Activated B cell treated with CpG ODN at 0.5 μM for 24 hours (primary cell): ENCODE results near the gene KTN1. TPM values are rescaled to one million over a fixed set of nuclear protein-coding genes. Genes with fewer than 3 reads are reported as not detected.

ENCODE experiments used
- ATAC-seq: fragments of 200-7000 bp; cut with Tn5 transposase; one replicate; pipeline ENCODE4 v1.10.0; 2021; ENCODE audit warnings: low read depth, mild to moderate bottlenecking, moderate library complexity
- CTCF ChIA-PET: fragments of 350-600 bp; sonication (Branson Sonifier 250); formaldehyde crosslinking; loops from one replicate; lab custom pipeline; 2021; ENCODE audit warnings: antibody characterized with exemption; lab: Charles Lee
- POLR2A ChIA-PET: fragments of 350-600 bp; sonication (Branson Sonifier 250); formaldehyde crosslinking; loops from one replicate; lab custom pipeline; 2021; ENCODE audit warnings: antibody characterized with exemption; lab: Charles Lee
- DNase-seq: peaks from one replicate; pipeline ENCODE4 v3.0.0; 2022
- H3K27ac Mint-ChIP-seq: one replicate; pipeline ENCODE4 v1.8.0; 2020; ENCODE audit warnings: mixed read lengths
- H3K27me3 Mint-ChIP-seq: one replicate; pipeline ENCODE4 v1.8.0; 2021; ENCODE audit warnings: mixed read lengths
- H3K36me3 Mint-ChIP-seq: one replicate; pipeline ENCODE4 v1.8.0; 2021; ENCODE audit warnings: low read depth, mixed read lengths
- H3K4me1 Mint-ChIP-seq: one replicate; pipeline ENCODE4 v1.8.0; 2021; ENCODE audit warnings: mixed read lengths
- H3K4me3 Mint-ChIP-seq: one replicate; pipeline ENCODE4 v1.8.0; 2020; ENCODE audit warnings: mild to moderate bottlenecking, mixed read lengths
- H3K9me3 Mint-ChIP-seq: one replicate; pipeline ENCODE4 v1.8.0; 2020; ENCODE audit warnings: mixed read lengths
- intact Hi-C: fragments of 100-400 bp; cut with micrococcal nuclease; formaldehyde crosslinking; loops from one replicate; pipeline ENCODE4 v1.15.1; 2024
- total RNA-seq: library from RNA; stranded (reverse); gene quantifications from 2 replicates; pipeline ENCODE4 v1.2.3, GENCODE V29; 2022
- TF ChIP-seq, protein P1 (sequence below): fragments of 200-600 bp; IDR thresholded peaks from one replicate; pipeline ENCODE4 v1.8.0; 2022; ENCODE audit warnings: antibody characterized with exemption, mild to moderate bottlenecking

Gene KTN1
- total RNA-seq, 1 donor from 2014 or later: 116 TPM

GRCh38 chr14:55702511-55702910 is 122.5 kb downstream of the KTN1 start:
- Mint-ChIP-seq H3K9me3 (peaks cover 2% of the 10 kb centered on the region), H3K4me1 (peaks cover 16% of the 10 kb centered on the region), H3K27ac (no peak overlapping the region), H3K36me3 (peaks cover 2% of the 10 kb centered on the region), H3K4me3 (no peak overlapping the region), H3K27me3 (no peaks in the 10 kb centered on the region)
- ATAC-seq: no peak
- intact Hi-C loops: no loop called here
- TF ChIP-seq, protein P1, sequence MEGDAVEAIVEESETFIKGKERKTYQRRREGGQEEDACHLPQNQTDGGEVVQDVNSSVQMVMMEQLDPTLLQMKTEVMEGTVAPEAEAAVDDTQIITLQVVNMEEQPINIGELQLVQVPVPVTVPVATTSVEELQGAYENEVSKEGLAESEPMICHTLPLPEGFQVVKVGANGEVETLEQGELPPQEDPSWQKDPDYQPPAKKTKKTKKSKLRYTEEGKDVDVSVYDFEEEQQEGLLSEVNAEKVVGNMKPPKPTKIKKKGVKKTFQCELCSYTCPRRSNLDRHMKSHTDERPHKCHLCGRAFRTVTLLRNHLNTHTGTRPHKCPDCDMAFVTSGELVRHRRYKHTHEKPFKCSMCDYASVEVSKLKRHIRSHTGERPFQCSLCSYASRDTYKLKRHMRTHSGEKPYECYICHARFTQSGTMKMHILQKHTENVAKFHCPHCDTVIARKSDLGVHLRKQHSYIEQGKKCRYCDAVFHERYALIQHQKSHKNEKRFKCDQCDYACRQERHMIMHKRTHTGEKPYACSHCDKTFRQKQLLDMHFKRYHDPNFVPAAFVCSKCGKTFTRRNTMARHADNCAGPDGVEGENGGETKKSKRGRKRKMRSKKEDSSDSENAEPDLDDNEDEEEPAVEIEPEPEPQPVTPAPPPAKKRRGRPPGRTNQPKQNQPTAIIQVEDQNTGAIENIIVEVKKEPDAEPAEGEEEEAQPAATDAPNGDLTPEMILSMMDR: no peak
- ChIA-PET POLR2A (no interaction called here), CTCF (interaction anchor here (0.6 kb wide), 1 partner anchor 1968 kb away, joined by 3 read pairs; no protein-coding TSS in a partner anchor)
- DNase-seq: no peak

GRCh38 chr14:55704654-55705053 is 124.6 kb downstream of the KTN1 start:
- CTCF ChIA-PET: no interaction called here
- TF ChIP-seq, protein P1: no peak
- no peaks in the 10 kb centered on the region for H3K27me3 Mint-ChIP-seq
- DNase-seq: no peak
- no peak overlapping the region for H3K4me3 Mint-ChIP-seq
- peaks cover 2% of the 10 kb centered on the region for H3K36me3 Mint-ChIP-seq
- no peak for ATAC-seq
- intact Hi-C loops: no loop called here
- POLR2A ChIA-PET: no interaction called here
- H3K27ac Mint-ChIP-seq: no peak overlapping the region
- peaks cover 16% of the 10 kb centered on the region for H3K4me1 Mint-ChIP-seq
- peaks cover 2% of the 10 kb centered on the region for H3K9me3 Mint-ChIP-seq

GRCh38 chr14:55705651-55706364 is 125.8 kb downstream of the KTN1 start:
- intact Hi-C loops: no loop called here
- DNase-seq (no peak), ATAC-seq (no peak)
- ChIA-PET CTCF (interaction anchor here (1.0 to 2.3 kb wide), 2 partner anchors 635 to 769 kb away, joined by 4 to 6 read pairs; no protein-coding TSS in a partner anchor), POLR2A (no interaction called here)
- TF ChIP-seq, protein P1: no peak
- no peak overlapping the region for H3K27ac Mint-ChIP-seq
- peaks cover 2% of the 10 kb centered on the region for H3K36me3 Mint-ChIP-seq
- peaks cover 16% of the 10 kb centered on the region for H3K4me1 Mint-ChIP-seq
- no peak overlapping the region for H3K4me3 Mint-ChIP-seq
- peaks cover 2% of the 10 kb centered on the region for H3K9me3 Mint-ChIP-seq
- H3K27me3 Mint-ChIP-seq: no peaks in the 10 kb centered on the region

DNA sequence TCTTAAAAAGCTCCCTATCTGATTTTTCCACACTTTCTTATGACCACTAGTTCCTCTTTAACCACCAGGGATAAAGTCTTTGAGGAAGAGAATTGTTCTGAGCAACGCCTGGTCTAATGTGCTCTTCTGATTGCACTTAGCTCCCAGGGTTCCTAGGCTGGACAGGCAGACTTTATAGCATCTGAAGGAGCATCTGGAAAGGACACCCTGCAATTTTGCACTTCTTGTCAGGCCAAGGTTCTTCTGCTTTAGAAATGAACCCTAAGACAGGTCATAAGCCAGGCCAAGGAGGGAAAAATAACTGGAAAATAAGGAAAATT is 126.3 kb downstream of the KTN1 start:
- peaks cover under 1% of the 10 kb centered on the region for H3K9me3 Mint-ChIP-seq
- H3K36me3 Mint-ChIP-seq: peaks cover under 1% of the 10 kb centered on the region
- H3K4me3 Mint-ChIP-seq: no peak overlapping the region
- ATAC-seq (no peak), DNase-seq (no peak)
- intact Hi-C loops: no loop called here
- H3K27me3 Mint-ChIP-seq: no peaks in the 10 kb centered on the region
- POLR2A ChIA-PET: no interaction called here
- TF ChIP-seq, protein P1: no peak
- peaks cover 14% of the 10 kb centered on the region for H3K4me1 Mint-ChIP-seq
- CTCF ChIA-PET: interaction anchor here (1.0 to 2.3 kb wide), 2 partner anchors 634 to 768 kb away, joined by 4 to 6 read pairs; no protein-coding TSS in a partner anchor
- H3K27ac Mint-ChIP-seq: no peak overlapping the region

GRCh38 chr14:55706893-55707292 is 126.9 kb downstream of the KTN1 start:
- DNase-seq: no peak
- POLR2A ChIA-PET: no interaction called here
- TF ChIP-seq, protein P1: no peak
- ATAC-seq: no peak
- Mint-ChIP-seq H3K36me3 (no peaks in the 10 kb centered on the region), H3K27me3 (no peaks in the 10 kb centered on the region), H3K4me1 (peaks cover 8% of the 10 kb centered on the region), H3K9me3 (no peaks in the 10 kb centered on the region), H3K27ac (no peak overlapping the region), H3K4me3 (no peak overlapping the region)
- intact Hi-C loops: loop anchor here (1.0 kb wide), 2 partner anchors 633 to 767 kb away; no protein-coding TSS in a partner anchor
- CTCF ChIA-PET: interaction anchor here (1.0 to 2.3 kb wide), 2 partner anchors 634 to 767 kb away, joined by 5 to 6 read pairs; no protein-coding TSS in a partner anchor
